D341Med (cell line): Measurements from ENCODE around the gene ACOT13.
"Not testable (repeated sequence)": the region's sequence is repeated elsewhere in the genome, so short reads cannot be mapped to it uniquely, and the experiment has no call there.

Experiments used
- DNase-seq: peaks from one replicate; pipeline ENCODE4 v3.0.0; 2012; ENCODE audit warnings: low spot score

Gene ACOT13

DNA sequence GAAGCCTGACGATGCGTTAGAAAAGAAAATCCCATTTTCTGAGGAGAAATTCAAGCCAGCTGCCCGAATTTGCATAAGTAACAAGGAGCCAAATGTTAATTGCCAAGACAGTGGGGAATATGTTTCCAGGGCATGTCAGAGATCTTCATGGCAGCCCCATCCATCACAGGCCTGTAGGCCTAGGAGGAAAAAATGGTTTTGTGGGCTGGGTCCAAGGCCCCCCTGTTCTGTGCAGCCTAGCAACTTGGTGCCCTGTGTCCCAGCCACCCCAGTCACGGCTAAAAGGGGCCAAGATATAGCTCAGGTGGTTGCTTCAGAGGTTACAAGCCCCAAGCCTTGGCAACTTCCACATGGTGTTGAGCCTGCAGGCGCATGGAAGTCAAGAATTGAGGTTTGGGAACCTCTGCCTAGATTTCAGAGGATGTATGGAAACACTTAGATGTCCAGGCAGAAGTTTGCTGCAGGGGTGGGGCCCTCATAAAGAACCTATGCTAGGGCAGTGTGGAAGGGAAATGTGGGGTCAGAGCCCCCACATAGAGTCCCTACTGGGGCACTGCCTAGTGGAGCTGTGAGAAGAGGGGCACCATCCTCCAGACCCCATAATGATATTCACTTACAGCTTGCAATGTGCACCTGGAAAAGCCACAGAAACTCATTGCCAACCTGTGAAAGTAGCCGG, 64.7 kb downstream of the ACOT13 start:
- DNase-seq: not testable (repeated sequence)

DNA sequence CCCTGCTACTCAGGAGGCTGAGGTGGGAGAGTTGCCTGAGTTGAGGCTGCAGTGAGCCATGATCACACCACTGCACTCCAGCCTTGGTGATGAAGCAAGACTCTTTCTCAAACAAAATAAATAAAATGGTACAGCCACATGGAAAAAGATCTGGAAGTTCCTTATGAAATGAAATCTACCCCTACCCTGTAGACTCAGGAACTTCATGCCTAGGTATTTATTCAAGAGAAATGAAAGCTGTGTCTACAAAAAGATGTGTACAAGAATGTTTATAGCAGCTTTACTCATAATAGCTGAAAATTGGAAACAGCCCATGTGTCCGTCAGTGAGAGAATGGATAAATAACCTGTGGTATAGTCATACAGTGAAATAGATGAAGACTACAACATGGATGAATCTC, 67.3 kb downstream of the ACOT13 start:
- no peak for DNase-seq

DNA sequence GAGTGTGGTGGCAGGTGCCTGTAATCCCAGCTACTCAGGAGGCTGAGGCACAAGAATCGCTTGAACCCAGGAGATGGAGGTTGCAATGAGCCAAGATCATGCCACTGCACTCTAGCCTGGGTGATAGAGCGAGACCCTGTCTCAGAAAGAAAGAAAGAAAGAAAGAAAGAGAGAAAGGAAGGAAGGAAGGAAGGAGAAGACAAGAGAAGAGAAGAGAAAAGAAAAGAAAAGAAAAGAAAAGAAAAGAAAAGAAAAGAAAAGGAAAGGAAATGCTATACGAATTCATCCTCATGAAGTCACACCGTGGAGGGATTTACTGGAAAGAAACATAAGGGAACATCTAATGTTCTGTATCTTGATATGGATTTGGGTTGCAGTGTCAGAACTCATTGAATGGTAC, 67.8 kb downstream of the ACOT13 start:
- not testable (repeated sequence) for DNase-seq

DNA sequence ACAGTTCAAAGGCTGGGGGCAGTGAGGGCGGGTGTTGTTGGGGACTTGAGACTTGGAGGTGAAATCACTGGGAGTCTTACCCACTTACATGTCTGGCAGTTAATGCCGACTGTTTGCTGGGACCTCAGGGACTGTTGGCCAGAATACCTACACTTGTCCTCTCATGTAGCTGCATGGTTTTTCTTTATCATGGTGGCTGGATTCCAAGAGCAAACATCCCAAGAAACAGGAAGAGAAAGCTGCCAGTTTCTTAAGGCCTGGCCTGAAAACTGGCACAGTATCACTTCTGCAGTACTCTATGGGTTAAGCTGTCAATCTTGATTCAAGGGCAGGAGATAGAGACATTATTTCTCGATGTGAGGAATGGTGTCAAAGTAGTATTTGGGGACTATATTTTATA, 71.9 kb downstream of the ACOT13 start:
- no peak for DNase-seq

DNA sequence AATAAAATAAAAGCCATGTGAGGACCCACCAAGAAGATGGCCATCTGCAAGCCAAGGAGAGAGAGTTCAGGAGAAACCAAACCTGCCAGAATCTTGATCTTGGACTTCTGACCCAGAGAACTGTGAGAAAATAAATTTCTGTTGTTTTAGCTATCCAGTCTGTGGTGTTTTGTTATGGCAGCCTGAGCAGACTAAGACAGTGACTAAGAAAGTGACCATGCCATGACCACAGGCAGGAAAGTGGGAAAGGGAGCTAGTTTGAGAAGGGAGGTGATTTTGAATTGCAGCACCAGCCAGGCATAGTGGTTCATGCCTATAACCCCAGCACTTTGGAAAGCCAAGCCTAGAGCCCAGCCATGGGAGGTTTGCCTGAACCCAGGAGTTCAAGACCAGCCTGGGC, 74.0 kb downstream of the ACOT13 start:
- DNase-seq: no peak

DNA sequence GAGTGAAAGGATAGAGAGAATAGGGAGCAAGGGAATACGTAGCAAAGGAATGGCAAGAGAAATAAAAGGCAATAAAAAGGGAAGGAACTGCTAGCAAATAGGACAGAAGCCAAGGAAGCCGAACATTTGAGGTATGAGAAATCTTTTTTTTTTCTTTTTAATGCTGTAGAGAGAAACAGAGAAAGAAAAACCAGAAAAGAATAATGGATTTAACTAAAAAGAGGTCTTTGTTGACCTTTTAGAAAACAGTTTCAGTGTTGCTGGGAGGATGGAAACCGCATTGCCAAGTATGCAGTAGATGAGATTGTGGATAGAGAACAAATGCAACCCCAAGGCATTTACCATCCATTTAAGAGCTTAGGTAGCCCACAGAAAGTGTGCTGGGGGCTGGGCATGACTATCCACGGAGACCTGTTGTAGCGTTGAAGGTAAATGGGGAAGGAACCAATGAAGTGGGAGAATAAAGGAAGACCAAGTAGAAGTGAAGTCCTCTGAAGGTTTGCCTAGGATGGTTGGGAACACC, 75.4 kb downstream of the ACOT13 start:
- no peak for DNase-seq

DNA sequence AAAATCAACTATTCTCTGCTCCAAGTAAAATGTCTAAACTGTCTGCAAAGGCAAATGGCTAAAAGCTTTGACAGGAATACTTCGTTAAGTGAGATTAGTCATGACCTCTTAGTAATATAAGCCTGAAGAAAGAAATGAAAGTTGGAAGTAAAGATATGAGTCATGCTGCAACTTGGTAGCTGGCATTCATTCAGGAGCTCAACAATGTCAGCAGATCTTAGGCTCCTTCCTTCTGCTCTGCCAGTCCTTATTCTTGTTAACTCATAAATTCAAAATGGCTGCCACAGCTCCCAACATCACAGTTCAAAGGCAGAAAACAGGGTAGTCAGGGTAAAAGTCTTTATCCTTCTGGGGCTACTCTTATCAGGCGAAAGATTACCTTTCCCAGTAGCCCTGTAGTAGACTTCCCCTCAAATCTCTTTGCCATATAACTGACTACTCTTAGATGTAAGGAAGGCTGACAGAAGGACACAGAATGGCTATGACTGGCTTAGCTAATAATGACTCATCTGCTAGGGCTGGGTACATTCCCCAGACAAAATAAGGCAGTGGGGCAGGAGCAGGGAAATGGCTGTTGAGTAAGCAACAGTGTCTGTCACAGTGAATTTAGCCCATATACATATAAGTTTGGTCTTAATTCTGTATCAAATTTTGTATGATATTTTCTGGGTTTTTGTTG, 76.5 kb downstream of the ACOT13 start:
- DNase-seq: no peak

DNA sequence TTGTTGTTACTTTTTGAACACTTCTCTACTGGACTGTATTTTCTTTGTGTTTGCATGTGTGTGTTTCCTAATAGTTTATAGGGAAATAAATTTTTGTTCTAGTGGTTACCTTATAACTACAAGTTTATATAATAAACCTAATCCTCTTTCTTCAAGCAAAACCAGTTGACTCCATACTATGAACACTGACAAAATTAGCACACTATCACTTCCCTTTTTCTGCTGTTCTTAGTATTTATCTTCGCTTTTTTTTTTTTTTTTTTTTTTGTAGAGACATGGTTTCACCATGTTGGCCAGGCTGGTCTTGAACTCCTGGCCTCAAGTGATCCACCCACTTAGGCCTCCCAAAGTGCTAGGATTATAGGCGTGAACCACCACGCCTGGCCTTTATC, 77.1 kb downstream of the ACOT13 start:
- DNase-seq: no peak

DNA sequence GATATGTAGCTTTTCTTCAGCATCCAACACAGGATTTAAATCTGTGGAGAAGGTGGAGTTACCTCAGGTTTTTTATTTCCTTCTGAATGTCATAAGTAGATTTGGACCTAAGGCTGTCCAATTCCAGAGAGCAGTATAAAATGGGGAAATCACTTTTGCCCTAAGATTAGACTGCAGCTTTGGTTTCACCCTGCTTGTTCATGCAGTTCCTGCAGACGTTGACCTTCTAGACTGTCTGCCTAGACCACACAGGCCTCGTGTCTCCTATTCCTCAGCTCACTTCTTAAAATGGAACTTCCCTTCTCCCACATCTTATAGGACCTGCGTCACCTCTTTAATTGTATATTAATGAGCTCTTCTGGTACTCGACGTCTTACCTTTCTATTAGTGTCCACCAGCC, 78.0 kb downstream of the ACOT13 start:
- DNase-seq: no peak

DNA sequence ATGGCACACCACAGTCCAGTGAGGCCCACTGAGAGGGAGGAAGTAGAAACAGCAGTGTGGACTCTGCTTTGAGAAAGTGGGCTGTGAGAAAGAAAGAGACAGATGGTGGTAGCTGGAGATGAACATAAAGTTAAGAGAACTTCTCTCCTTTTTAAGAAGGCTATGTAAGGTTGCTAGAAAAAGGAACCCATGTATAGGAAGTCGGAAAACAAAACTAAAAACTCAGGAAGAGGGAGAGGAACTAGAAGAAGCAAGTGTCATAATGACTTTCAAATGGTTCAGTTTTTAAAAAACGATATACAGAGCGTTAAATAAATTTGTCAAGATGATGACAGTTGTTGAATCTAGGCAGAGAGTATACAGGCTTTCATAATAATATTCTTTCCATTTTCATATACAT, 82.4 kb downstream of the ACOT13 start:
- DNase-seq: no peak

DNA sequence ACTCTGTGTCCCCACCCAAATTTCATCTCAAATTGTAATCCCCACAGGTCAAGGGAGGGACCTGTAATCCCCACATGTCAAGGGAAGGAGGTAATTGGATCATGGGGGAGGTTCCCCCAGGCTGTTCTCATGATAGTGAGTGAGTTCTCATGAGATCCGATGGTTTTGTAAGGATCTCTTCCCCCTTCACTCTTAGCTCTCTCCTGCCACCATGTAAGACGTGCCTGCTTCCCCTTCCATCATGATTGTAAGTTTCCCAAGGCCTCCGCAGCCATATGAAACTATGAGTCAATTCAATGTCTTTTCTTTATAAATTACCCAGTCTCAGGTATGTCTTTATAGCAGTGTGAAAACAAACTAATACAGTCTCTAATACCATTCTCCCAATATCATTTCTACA, 84.0 kb downstream of the ACOT13 start:
- not testable (repeated sequence) for DNase-seq

DNA sequence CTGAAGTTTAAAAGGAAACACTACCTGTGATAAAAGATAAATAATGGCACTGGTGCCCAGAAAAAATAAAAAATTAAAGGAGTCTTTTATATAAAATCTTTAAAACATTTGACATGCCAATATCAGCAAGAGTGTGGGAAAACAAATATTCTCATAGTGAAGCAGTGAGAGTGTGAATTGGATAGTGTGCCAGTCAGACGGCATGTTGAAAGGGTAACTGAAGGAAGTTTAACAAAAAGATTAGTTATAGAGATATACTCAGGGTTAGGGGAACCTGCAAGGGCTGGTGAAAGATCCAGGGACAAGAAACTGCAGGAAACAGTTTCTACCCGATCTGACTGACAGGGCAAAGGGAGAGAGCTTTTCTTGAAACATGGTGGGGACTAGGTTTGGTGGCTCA, 85.6 kb downstream of the ACOT13 start:
- no peak for DNase-seq

DNA sequence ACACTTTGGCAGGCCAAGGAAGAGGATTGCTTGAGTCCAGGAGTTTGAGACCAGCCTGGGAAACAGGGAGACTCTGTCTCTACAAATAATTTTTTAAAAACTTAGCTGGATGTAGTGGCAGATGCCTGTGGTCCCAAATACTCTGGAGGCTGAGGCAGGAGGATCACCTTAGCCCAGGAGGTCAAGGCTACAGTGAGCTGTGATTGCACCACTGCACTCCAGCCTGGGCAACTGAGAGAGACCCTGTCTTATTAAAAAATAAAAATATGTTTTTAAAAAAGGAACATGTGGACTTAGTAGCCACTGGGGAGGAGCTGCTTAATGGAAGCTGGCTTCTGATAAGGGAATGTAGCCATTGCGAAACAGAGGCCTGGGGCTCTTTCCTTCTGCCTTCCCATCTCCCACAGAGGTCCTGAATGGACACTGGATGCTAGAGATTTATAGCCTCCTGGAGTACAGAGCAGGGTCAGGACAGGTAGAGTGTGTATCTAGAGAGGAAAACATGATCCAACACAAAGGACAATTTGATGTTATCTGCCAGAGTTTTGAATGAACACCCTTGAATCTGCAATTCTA, 86.1 kb downstream of the ACOT13 start:
- no peak for DNase-seq

DNA sequence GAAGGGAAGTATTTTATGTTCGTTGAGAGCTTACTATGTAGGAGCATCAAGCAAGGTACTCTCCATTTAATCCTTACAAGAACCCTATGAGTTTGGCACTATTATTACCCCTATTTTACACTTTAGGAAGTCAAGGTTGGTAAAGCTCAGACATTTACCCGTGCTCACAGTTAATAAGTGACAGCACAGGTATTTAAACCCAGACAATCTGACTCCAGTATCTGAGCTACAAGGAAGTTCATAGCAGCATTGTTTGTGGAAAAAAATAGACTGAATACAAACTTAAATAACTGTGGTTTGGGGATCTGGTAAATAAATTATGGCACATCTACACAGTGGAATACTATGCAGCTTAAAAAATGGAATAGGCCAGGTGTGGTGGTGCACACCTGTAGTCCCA, 86.7 kb downstream of the ACOT13 start:
- DNase-seq: no peak

DNA sequence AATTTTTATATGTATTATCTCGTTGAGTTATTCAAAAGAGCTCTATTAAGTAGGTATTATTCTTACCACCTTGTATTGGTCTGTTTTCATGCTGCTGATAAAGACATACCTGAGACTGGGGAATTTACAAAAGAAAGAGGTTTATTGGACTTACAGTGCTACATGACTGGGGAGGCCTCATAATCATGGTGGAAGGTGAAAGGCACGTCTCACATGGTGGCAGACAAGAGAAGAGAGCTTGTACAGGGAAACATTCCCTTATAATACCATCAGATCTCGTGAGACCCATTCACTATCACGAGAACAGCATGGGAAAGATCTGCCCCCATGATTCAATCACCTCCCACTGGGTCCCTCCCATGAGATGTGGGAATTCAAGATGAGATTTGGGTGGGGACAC, 87.5 kb downstream of the ACOT13 start:
- DNase-seq: not testable (repeated sequence)
